ENCODE results near the gene SECISBP2.

The SECISBP2 gene

GRCh38 chr9:89395931-89396710 lies 77.8 kb downstream of the SECISBP2 start:
- Histone ChIP-seq H3K36me3 (peaks cover 60 to 85% (median 81%) of the 10 kb centered on the region in 11 experiments), H3K27me3 (no peaks in the 10 kb centered on the region), H3K9ac (no peak overlapping the region), H4K20me1 (peaks cover 0 to 8% (median 0%) of the 10 kb centered on the region in 11 experiments; a peak in 2 of 22 replicates), H3K9me3 (replicated peaks in 1 of 11) (no peaks in the 10 kb centered on the region), H3K4me1 (peaks cover 27 to 40% (median 32%) of the 10 kb centered on the region in 10 experiments), H3K27ac (no peak overlapping the region), H3K4me3 (no peak overlapping the region), H3K4me2 (no peak overlapping the region)
- TF ChIP-seq Cebpa-rat (IDR thresholded peaks at IDR 0.05) = no peak

DNA sequence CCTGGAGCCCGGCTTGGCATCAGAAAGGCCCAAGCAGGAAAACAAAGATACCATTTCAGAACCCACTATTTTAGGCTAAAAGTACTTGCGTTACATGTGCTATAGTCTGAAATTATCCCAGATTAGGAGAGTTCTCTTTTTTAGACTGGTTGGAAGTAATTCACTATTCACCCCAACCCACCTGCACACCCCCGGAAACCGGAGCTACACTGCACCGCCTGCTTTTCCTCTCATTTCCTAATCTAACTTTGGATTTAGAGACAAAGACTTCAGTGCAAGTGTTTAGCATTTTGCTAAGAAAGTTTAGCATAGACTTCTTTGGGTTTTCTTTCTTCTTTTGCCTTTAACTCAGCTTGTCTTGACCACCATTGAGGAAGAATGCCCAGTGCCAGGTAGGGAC lies 79.2 kb downstream of the SECISBP2 start:
- Histone ChIP-seq H3K27ac (peak overlapping the region in 2 of 11 experiments; percentile 12 to 40; a peak in 3 of 22 replicates), H3K27me3 (no peaks in the 10 kb centered on the region), H3K4me2 (no peak overlapping the region), H3K4me3 (no peak overlapping the region), H3K36me3 (peaks cover 49 to 79% (median 74%) of the 10 kb centered on the region in 11 experiments), H3K4me1 (peaks cover 37 to 50% (median 43%) of the 10 kb centered on the region in 10 experiments), H3K9ac (no peak overlapping the region), H3K9me3 (replicated peaks in 1 of 11) (no peaks in the 10 kb centered on the region), H4K20me1 (peaks cover 0 to 8% (median 0%) of the 10 kb centered on the region in 11 experiments; a peak in 2 of 22 replicates)
- TF ChIP-seq Cebpa-rat (IDR thresholded peaks at IDR 0.05) = no peak

DNA sequence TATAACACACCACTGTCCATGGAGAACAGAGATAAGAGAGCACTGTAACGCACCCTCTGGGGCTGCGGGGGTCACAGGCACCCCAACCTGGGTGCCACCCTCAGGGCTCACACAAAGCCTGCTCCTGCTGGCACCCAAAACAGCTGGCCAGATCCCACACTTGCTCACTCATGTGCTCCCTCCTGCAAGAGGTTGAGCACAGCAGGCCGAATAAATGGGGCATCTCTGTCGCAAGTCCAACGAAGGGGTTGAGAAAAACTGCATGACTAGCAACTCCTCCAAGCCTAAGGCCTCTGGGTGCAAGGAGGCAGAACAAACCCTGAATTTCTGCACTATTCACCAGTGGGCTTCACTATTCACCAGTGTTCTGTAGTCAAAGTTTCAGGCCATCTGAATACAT lies 80.3 kb downstream of the SECISBP2 start:
- Histone ChIP-seq H3K4me3 (no peak overlapping the region), H3K4me1 (peaks cover 48 to 58% (median 52%) of the 10 kb centered on the region in 10 experiments), H3K36me3 (peaks cover 42 to 75% (median 71%) of the 10 kb centered on the region in 11 experiments), H3K27ac (peak overlapping the region in 7 of 11 experiments; percentile 6 to 55 (median 20); a peak in 6 of 22 replicates), H3K9me3 (replicated peaks in 1 of 11) (no peaks in the 10 kb centered on the region), H3K27me3 (no peaks in the 10 kb centered on the region), H4K20me1 (peaks cover 0 to 8% (median 0%) of the 10 kb centered on the region in 11 experiments; a peak in 3 of 22 replicates), H3K4me2 (peak overlapping the region in 7 of 11 experiments; percentile 79 to 99 (median 95); a peak in 11 of 22 replicates), H3K9ac (no peak overlapping the region; a peak in 1 of 22 replicates)
- no peak for TF ChIP-seq Cebpa-rat (IDR thresholded peaks at IDR 0.05)

DNA sequence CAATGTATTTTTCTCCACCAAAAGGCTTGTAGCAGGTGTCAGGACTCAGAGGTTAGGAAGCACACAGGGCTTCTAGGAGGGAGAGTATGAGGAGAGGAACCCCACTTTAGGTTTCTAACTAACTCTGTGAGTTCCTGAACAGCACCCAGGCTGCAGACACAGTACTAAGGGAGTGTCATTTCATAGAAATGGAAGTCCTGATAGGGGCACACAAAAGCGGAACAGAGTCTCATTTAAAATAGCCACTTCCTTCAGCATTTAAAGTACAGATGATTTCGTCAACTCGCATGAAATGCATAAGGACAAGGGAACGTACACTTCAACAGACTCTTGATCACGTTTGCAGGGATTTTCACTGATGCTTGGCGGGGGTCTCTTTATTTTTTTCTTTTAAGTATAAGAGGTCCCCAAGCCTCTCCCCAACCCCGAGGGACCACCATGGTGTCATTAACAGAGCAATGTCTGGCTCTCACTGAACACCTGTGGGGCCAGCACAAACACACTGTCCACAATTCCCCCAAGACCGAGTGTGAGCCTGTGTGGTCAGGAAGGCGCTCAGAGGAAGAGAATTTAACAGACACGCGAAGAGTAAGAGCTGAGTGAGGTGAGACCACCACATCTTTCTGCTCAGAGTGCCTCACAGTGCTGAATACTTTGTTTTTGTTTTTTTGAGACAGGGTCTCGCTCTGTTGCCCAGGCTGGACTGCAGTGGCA lies 82.3 kb downstream of the SECISBP2 start:
- peaks cover 61 to 77% (median 72%) of the 10 kb centered on the region in 10 experiments for H3K4me1 ChIP-seq
- peak overlapping the region; percentile 71 to 99 (median 95) for H3K4me2 ChIP-seq
- no peaks in the 10 kb centered on the region for H3K27me3 ChIP-seq
- H4K20me1 ChIP-seq = peaks cover 0 to 7% (median 0%) of the 10 kb centered on the region in 11 experiments; a peak in 2 of 22 replicates
- H3K9me3 ChIP-seq (replicated peaks in 1 of 11) = no peaks in the 10 kb centered on the region
- peak overlapping the region in 9 of 11 experiments; percentile 50 to 77 (median 69); a peak in 17 of 22 replicates for H3K9ac ChIP-seq
- H3K27ac ChIP-seq = peak overlapping the region in 10 of 11 experiments; percentile 40 to 91 (median 80); a peak in 20 of 22 replicates
- peaks cover 36 to 60% (median 52%) of the 10 kb centered on the region in 11 experiments for H3K36me3 ChIP-seq
- no peak for TF ChIP-seq Cebpa-rat (IDR thresholded peaks at IDR 0.05)
- H3K4me3 ChIP-seq = peak overlapping the region in 8 of 10 experiments; percentile 7 to 54 (median 42); a peak in 15 of 20 replicates

- H4K20me1 ChIP-seq = peaks cover 0 to 18% (median 0%) of the 10 kb centered on the region in 11 experiments; a peak in 2 of 22 replicates
- H3K36me3 ChIP-seq = peaks cover 13 to 44% (median 29%) of the 10 kb centered on the region in 11 experiments; a peak in 21 of 22 replicates
- TF ChIP-seq Cebpa-rat (IDR thresholded peaks at IDR 0.05) = no peak
- H3K27me3 ChIP-seq = no peaks in the 10 kb centered on the region
- peak overlapping the region; percentile 71 to 99 (median 95); a peak in 21 of 22 replicates for H3K4me2 ChIP-seq
- peaks cover 0 to 8% (median 7%) of the 10 kb centered on the region in 11 experiments; a peak in 15 of 22 replicates for H3K9me3 ChIP-seq (replicated peaks in 1 of 11)
- peak overlapping the region in 6 of 11 experiments; percentile 13 to 91 (median 80); a peak in 5 of 22 replicates for H3K27ac ChIP-seq
- peaks cover 75 to 100% (median 94%) of the 10 kb centered on the region in 10 experiments for H3K4me1 ChIP-seq
- no peak overlapping the region for H3K4me3 ChIP-seq
- H3K9ac ChIP-seq = no peak overlapping the region
Observed at GRCh38 chr9:89402695-89403427, 84.6 kb downstream of the SECISBP2 start.

- H3K4me2 ChIP-seq = peak overlapping the region; percentile 22 to 99 (median 98); a peak in 20 of 22 replicates
- peak overlapping the region in 7 of 11 experiments; percentile 10 to 86 (median 82); a peak in 11 of 22 replicates for H3K9ac ChIP-seq
- TF ChIP-seq Cebpa-rat (IDR thresholded peaks at IDR 0.05) = no peak
- peaks cover 6 to 32% (median 17%) of the 10 kb centered on the region in 11 experiments; a peak in 21 of 22 replicates for H3K36me3 ChIP-seq
- peaks cover 76 to 100% (median 99%) of the 10 kb centered on the region in 10 experiments for H3K4me1 ChIP-seq
- no peaks in the 10 kb centered on the region for H3K27me3 ChIP-seq
- peaks cover 0 to 27% (median 0%) of the 10 kb centered on the region in 11 experiments; a peak in 6 of 22 replicates for H4K20me1 ChIP-seq
- H3K27ac ChIP-seq = peak overlapping the region in 7 of 11 experiments; percentile 85 to 94 (median 90); a peak in 12 of 22 replicates
- peak overlapping the region in 5 of 10 experiments; percentile 63 to 72 (median 64); a peak in 8 of 20 replicates for H3K4me3 ChIP-seq
- H3K9me3 ChIP-seq (replicated peaks in 1 of 11) = peaks cover 0 to 8% (median 7%) of the 10 kb centered on the region in 11 experiments; a peak in 15 of 22 replicates
Observed at GRCh38 chr9:89404074-89404473, 85.8 kb downstream of the SECISBP2 start.

- H4K20me1 ChIP-seq = peaks cover 0 to 31% (median 0%) of the 10 kb centered on the region in 11 experiments; a peak in 6 of 22 replicates
- peak overlapping the region; percentile 91 to 99 (median 99) for H3K4me2 ChIP-seq
- H3K4me3 ChIP-seq = peak overlapping the region; percentile 43 to 72 (median 59)
- peaks cover 0 to 8% (median 7%) of the 10 kb centered on the region in 11 experiments; a peak in 15 of 22 replicates for H3K9me3 ChIP-seq (replicated peaks in 1 of 11)
- peak overlapping the region; percentile 29 to 94 (median 87); a peak in 21 of 22 replicates for H3K27ac ChIP-seq
- peaks cover 5 to 32% (median 12%) of the 10 kb centered on the region in 11 experiments; a peak in 21 of 22 replicates for H3K36me3 ChIP-seq
- no peaks in the 10 kb centered on the region for H3K27me3 ChIP-seq
- peaks cover 76 to 100% (median 100%) of the 10 kb centered on the region in 10 experiments for H3K4me1 ChIP-seq
- peak overlapping the region; percentile 60 to 86 (median 79); a peak in 21 of 22 replicates for H3K9ac ChIP-seq
- TF ChIP-seq Cebpa-rat (IDR thresholded peaks at IDR 0.05) = no peak
Observed at GRCh38 chr9:89405826-89406225, 87.5 kb downstream of the SECISBP2 start.

Data from BLaER1 treated with 17β-estradiol and CSF1 and Interleukin-3, amounts not matched to agents 10 nM and 100 nM (cell line).